Measurements from ENCODE around the gene MYH15.

DNA sequence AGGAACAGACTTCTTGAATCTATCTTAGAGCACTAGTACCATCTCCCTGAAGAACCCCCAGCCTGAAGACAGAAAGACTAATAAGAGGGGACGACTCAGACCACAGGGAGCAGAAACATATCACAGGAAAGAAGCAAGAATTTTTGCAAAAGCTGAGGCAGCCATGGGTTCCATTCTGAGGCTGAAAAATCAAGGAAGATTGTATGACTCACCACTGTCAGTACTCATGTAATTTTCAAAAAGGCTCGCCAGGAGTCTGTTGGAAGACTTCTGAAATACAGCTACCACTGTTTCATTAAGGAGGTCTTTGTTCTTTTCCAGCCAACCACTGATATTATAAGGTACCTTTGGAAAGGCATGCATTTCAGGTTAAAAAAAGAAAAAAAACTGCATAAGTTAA lies 47.5 kb downstream of the MYH15 start:
- TF ChIP-seq, protein P1, sequence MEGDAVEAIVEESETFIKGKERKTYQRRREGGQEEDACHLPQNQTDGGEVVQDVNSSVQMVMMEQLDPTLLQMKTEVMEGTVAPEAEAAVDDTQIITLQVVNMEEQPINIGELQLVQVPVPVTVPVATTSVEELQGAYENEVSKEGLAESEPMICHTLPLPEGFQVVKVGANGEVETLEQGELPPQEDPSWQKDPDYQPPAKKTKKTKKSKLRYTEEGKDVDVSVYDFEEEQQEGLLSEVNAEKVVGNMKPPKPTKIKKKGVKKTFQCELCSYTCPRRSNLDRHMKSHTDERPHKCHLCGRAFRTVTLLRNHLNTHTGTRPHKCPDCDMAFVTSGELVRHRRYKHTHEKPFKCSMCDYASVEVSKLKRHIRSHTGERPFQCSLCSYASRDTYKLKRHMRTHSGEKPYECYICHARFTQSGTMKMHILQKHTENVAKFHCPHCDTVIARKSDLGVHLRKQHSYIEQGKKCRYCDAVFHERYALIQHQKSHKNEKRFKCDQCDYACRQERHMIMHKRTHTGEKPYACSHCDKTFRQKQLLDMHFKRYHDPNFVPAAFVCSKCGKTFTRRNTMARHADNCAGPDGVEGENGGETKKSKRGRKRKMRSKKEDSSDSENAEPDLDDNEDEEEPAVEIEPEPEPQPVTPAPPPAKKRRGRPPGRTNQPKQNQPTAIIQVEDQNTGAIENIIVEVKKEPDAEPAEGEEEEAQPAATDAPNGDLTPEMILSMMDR (IDR thresholded peaks at IDR 0.05 in 4 of 5, conservative IDR thresholded peaks at IDR 0.05 in 1 of 5) = no peak
- TF ChIP-seq POLR2A (IDR thresholded peaks at IDR 0.05) = no peak

All from gastrocnemius medialis (tissue), 4 donors.